Measurements from ENCODE around the gene TADA3. TPM values are rescaled to one million over a fixed set of nuclear protein-coding genes. Genes with fewer than 3 reads are reported as not detected.
"Not testable (repeated sequence)": the region's sequence is repeated elsewhere in the genome, so short reads cannot be mapped to it uniquely, and the experiment has no call there.

TADA3 gene
- total RNA-seq, 2 experiments from 2014 or later, result 89.8 to 90.6 TPM

DNA sequence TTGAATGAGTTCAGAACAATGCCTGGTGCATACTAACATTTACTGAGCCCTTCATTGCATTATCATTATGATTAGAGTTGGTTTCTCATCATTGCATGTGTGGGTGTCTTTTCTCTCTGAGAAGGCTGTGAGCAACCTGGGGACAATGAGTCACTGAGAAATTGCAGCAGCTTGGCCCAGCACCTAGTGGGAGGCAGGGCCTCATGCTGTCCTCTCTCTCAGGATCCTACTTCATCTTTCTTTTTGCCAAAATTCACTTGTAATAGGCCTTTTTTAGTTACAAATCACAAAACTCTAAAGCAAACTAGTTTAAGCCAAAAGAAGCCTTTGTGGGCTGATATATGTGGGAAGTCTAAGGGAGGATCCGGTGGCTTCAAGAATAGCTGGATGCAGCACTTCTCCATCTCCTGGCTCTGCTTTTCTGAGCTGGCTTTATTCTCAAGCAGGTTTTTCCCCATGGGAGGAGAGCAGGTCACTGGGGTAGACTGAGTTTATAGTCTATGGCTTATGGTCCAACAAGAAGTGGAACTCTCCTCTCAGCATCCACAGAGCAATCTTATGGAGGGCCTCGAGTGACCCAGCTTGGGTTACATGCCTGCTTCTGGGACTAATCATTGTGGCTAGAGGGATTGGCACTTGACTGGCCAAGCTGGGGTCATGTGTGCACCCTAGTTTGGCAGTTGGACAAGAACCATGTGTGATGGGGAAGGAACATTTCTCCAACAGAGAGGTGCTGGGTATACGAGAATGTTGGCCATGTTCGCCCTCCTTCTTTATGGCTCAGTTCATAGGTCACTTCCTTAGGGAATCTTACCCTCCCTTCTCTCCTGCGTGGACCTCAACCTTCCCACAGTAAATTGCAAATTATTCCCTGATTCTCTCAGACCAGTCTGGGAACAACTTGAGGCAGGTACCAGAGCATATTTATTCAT lies 13.9 kb downstream of the TADA3 start:
- CTCF ChIA-PET, result interaction anchor here (1.5 to 1.9 kb wide), 2 partner anchors 48 to 51 kb away, joined by 3 to 5 read pairs; partner anchors contain the start of gene BRPF1
- DNase-seq (peak; percentile 65), ATAC-seq (peak; percentile 61)
- peak overlapping the region; percentile 88 for H3K27ac Mint-ChIP-seq
- H3K4me3 Mint-ChIP-seq, result no peak overlapping the region
- H3K4me1 Mint-ChIP-seq, result peaks cover 57% of the 10 kb centered on the region
- H3K27me3 Mint-ChIP-seq, result no peaks in the 10 kb centered on the region
- H3K36me3 Mint-ChIP-seq, result peaks cover 22% of the 10 kb centered on the region
- no peaks in the 10 kb centered on the region for H3K9me3 Mint-ChIP-seq (ENCODE audit: low read depth)

GRCh38 chr3:9777694-9778021 lies 14.6 kb downstream of the TADA3 start:
- H3K27ac Mint-ChIP-seq, result peak overlapping the region; percentile 88
- ATAC-seq, result no peak
- no peak for DNase-seq
- no peaks in the 10 kb centered on the region for H3K9me3 Mint-ChIP-seq (ENCODE audit: low read depth)
- CTCF ChIA-PET, result interaction anchor here (1.5 to 1.9 kb wide), 2 partner anchors 47 to 51 kb away, joined by 3 to 5 read pairs; partner anchors contain the start of gene BRPF1
- H3K4me3 Mint-ChIP-seq, result no peak overlapping the region
- H3K27me3 Mint-ChIP-seq, result no peaks in the 10 kb centered on the region
- H3K4me1 Mint-ChIP-seq, result peaks cover 53% of the 10 kb centered on the region
- H3K36me3 Mint-ChIP-seq, result peaks cover 18% of the 10 kb centered on the region

GRCh38 chr3:9776896-9777693 lies 15.2 kb downstream of the TADA3 start:
- no peak overlapping the region for H3K4me3 Mint-ChIP-seq
- no peak for DNase-seq
- H3K27ac Mint-ChIP-seq, result no peak overlapping the region
- H3K9me3 Mint-ChIP-seq (ENCODE audit: low read depth), result no peaks in the 10 kb centered on the region
- H3K4me1 Mint-ChIP-seq, result peaks cover 48% of the 10 kb centered on the region
- H3K27me3 Mint-ChIP-seq, result no peaks in the 10 kb centered on the region
- peaks cover 14% of the 10 kb centered on the region for H3K36me3 Mint-ChIP-seq
- ATAC-seq, result no peak
- CTCF ChIA-PET, result interaction anchor here (1.5 to 1.9 kb wide), 3 partner anchors 14 to 50 kb away, joined by 3 to 5 read pairs (median 3); partner anchors contain the start of gene BRPF1

GRCh38 chr3:9771007-9771406 lies 21.3 kb downstream of the TADA3 start:
- H3K9me3 Mint-ChIP-seq (ENCODE audit: low read depth); H3K36me3 Mint-ChIP-seq; H3K27me3 Mint-ChIP-seq; DNase-seq; H3K27ac Mint-ChIP-seq; ATAC-seq; H3K4me3 Mint-ChIP-seq: not testable (repeated sequence)
- CTCF ChIA-PET, result interaction anchor here (0.7 to 1.3 kb wide), 2 partner anchors 19 to 24 kb away, joined by 3 to 4 read pairs; no protein-coding TSS in a partner anchor
- H3K4me1 Mint-ChIP-seq, result peaks cover 30% of the 10 kb centered on the region

- DNase-seq, result no peak
- CTCF ChIA-PET, result interaction anchor here (1.0 to 1.1 kb wide), 4 partner anchors 17 to 217 kb away, joined by 3 to 4 read pairs (median 3); partner anchors contain the start of gene EMC3
- H3K4me3 Mint-ChIP-seq, result peak overlapping the region; percentile 67
- H3K27ac Mint-ChIP-seq, result peak overlapping the region; percentile 74
- H3K27me3 Mint-ChIP-seq, result no peaks in the 10 kb centered on the region
- ATAC-seq, result no peak
- no peaks in the 10 kb centered on the region for H3K9me3 Mint-ChIP-seq (ENCODE audit: low read depth)
- peaks cover 30% of the 10 kb centered on the region for H3K4me1 Mint-ChIP-seq
- peaks cover 3% of the 10 kb centered on the region for H3K36me3 Mint-ChIP-seq
Observed at GRCh38 chr3:9770276-9770812, 21.9 kb downstream of the TADA3 start.

DNA sequence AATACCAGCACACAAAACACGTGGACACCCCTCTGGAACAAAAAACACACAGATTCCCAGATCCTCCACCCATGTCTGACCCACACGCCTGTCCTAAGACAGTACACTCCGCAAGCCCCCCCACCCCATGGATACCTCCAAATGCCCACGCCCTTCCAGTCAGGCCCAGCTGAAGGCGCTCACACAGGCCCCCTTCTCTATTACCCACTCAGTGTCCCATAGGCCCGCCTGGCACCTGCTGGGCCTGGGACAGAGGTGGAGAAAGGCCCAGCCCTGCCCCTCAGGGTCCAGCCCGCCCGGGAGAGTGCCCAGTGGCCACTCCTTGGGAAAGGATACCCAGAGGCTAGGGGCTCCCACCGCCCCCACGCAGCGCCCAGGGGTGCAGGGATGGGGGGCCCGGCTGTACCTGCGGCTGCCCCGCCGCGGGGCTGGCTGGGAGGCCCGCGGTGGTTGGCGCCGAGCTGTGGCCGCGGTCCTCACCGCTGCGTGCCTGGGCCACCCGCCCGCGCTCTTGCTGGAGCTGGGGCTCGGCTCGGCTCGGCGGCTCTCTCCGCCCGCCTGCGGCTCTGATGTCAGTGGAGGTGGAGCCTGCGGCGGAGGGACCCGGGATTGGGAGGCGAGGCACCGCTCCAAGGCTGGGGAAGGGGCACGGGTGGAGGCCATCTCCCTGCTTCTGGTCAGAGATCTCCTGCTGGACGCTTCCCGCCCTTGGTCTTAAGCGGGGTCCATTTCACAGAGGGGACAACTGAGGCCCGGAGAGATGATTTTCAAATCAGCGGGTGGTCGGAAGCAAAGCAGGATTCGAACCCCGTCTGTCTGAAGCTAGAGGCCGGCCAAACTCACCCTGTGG lies 22.6 kb downstream of the TADA3 start, which contains the start of gene CAMK1:
TSS of gene CAMK1 (minus strand) at position 522 of the 850 bp plus-strand sequence. CDS start 2,198 bp downstream, outside the sequence.
- peak within 1 kb of the TSS; percentile 74 for H3K27ac Mint-ChIP-seq
- H3K9me3 Mint-ChIP-seq (ENCODE audit: low read depth), result no peaks in the 10 kb centered on the region
- peak within 1 kb of the TSS; percentile 67 for H3K4me3 Mint-ChIP-seq
- DNase-seq (peak; percentile 78), ATAC-seq (peak; percentile 95)
- H3K27me3 Mint-ChIP-seq, result no peaks in the 10 kb centered on the region
- CTCF ChIA-PET, result interaction anchor here (0.9 to 1.1 kb wide), 5 partner anchors 14 to 217 kb away, joined by 3 to 4 read pairs (median 3); partner anchors contain the start of gene EMC3
- peaks cover 6% of the 10 kb centered on the region for H3K36me3 Mint-ChIP-seq
- H3K4me1 Mint-ChIP-seq, result peaks cover 33% of the 10 kb centered on the region

DNA sequence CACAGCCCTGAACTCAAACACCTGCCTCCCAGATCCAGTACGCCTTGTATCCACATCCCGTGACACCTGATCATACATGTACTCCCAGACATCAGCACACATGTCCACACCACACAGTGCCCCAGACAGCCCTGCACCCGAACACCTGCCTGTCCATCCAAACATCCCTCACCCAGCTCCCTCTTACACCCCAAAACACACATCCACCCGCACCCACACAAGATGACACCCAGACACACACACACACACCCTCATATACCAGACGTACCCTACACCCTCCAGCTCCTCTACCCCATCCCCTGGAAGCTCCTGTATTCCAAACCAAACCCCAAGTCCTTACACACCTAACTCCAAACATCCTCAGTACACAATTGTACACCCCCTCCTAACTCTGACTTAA lies 23.3 kb downstream of the TADA3 start:
- DNase-seq, result no peak
- Mint-ChIP-seq H3K27ac (peak overlapping the region; percentile 70), H3K27me3 (no peaks in the 10 kb centered on the region), H3K4me1 (peaks cover 33% of the 10 kb centered on the region), H3K9me3 (ENCODE audit: low read depth) (no peaks in the 10 kb centered on the region), H3K36me3 (peaks cover 6% of the 10 kb centered on the region), H3K4me3 (peak overlapping the region; percentile 66)
- ATAC-seq, result no peak
- CTCF ChIA-PET, result interaction anchor here (0.9 to 1.1 kb wide), 3 partner anchors 15 to 218 kb away, joined by 3 read pairs; partner anchors contain the start of gene EMC3

DNA sequence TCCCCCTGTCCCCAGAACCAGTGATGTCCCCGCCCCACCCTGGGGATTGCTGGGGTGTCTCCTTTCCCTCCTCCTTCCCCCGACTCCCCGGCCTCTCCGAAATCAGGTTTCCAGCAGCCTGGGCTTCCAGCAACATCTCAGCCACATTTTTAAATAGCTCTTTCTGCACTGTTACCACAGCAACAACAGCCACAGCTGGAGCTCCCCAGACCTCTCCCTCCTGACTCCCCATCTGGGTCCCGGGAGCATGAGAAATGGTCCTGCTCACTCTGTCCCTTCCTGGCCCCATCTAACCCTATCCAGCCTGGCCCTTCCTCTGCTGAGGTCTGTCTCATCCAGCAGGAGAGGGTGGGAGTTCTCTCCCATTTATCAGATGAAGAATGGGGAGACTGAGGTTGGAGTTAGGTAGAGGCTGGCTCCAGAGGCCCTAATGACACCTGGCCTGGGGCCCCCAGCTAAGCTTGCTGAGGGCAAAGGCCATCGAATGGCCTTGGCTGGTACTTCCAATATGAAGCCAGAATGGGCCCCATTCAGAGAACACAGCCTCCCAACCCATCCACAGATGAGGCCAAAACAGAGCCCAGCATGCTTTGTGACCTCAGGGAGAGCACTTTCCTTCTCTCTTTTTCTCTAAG lies 24.0 kb downstream of the TADA3 start:
- ATAC-seq, result no peak
- CTCF ChIA-PET, result no interaction called here
- H3K36me3 Mint-ChIP-seq, result peaks cover 6% of the 10 kb centered on the region

GRCh38 chr3:9767418-9767817 lies 24.9 kb downstream of the TADA3 start:
- ATAC-seq (no peak), DNase-seq (no peak)
- Mint-ChIP-seq H3K36me3 (peaks cover 6% of the 10 kb centered on the region), H3K4me1 (peaks cover 33% of the 10 kb centered on the region), H3K27ac (no peak overlapping the region), H3K4me3 (no peak overlapping the region), H3K9me3 (ENCODE audit: low read depth) (no peaks in the 10 kb centered on the region), H3K27me3 (no peaks in the 10 kb centered on the region)
- CTCF ChIA-PET, result no interaction called here

More for the DNA sequence above, 24.0 kb downstream of the TADA3 start:
- H3K4me1 Mint-ChIP-seq, result peaks cover 33% of the 10 kb centered on the region
- no peak overlapping the region for H3K4me3 Mint-ChIP-seq
- H3K27me3 Mint-ChIP-seq, result no peaks in the 10 kb centered on the region
- no peak for DNase-seq
- no peaks in the 10 kb centered on the region for H3K9me3 Mint-ChIP-seq (ENCODE audit: low read depth)
- no peak overlapping the region for H3K27ac Mint-ChIP-seq

- H3K36me3 Mint-ChIP-seq, result peaks cover 13% of the 10 kb centered on the region
- CTCF ChIA-PET, result interaction anchor here (1.2 kb wide), 2 partner anchors 39 to 166 kb away, joined by 3 read pairs; no protein-coding TSS in a partner anchor
- DNase-seq, result no peak
Observed at GRCh38 chr3:9765865-9766264, 26.4 kb downstream of the TADA3 start.

DNA sequence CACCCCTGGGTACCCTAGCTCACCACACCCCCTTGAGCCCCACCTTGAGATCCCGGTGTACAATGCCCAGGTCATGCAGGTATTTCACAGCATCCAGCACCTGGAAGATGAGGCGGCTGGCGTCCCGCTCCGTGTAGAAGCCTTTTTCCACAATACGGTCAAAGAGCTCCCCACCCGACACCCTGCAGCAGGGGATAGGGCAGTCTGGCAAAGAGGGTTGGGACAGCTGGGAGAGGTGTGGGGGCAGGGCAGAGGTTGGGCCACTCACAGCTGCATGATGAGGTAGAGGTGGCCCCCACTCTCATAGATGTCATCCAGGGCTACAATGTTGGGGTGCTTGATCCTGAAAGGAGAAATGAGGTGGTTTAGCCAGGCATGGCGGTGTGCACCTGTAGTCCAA lies 29.4 kb downstream of the TADA3 start:
- Mint-ChIP-seq H3K9me3 (ENCODE audit: low read depth) (no peaks in the 10 kb centered on the region), H3K4me3 (no peak overlapping the region), H3K36me3 (peaks cover 30% of the 10 kb centered on the region), H3K27ac (no peak overlapping the region), H3K27me3 (no peaks in the 10 kb centered on the region), H3K4me1 (peaks cover 17% of the 10 kb centered on the region)
- CTCF ChIA-PET, result interaction anchor here (0.7 kb wide), 1 partner anchor 522 kb away, joined by 4 read pairs; no protein-coding TSS in a partner anchor
- ATAC-seq, result no peak
- DNase-seq, result no peak

More at GRCh38 chr3:9765865-9766264, 26.4 kb downstream of the TADA3 start:
- ATAC-seq, result no peak
- peaks cover 35% of the 10 kb centered on the region for H3K4me1 Mint-ChIP-seq
- no peaks in the 10 kb centered on the region for H3K27me3 Mint-ChIP-seq
- H3K9me3 Mint-ChIP-seq (ENCODE audit: low read depth), result no peaks in the 10 kb centered on the region
- no peak overlapping the region for H3K27ac Mint-ChIP-seq
- H3K4me3 Mint-ChIP-seq, result no peak overlapping the region

- Mint-ChIP-seq H3K4me3 (no peak overlapping the region), H3K9me3 (ENCODE audit: low read depth) (no peaks in the 10 kb centered on the region), H3K36me3 (peaks cover 29% of the 10 kb centered on the region), H3K27me3 (no peaks in the 10 kb centered on the region), H3K4me1 (peaks cover 9% of the 10 kb centered on the region), H3K27ac (no peak overlapping the region)
- ATAC-seq, result no peak
- no peak for DNase-seq
- CTCF ChIA-PET, result no interaction called here
Observed at GRCh38 chr3:9761919-9762318, 30.4 kb downstream of the TADA3 start.
